Liver (tissue), 9 donors: ENCODE data around the gene ADAMTS2. TPM values are rescaled to one million over a fixed set of nuclear protein-coding genes. Genes with fewer than 3 reads are reported as not detected.

Source experiments
- DNase-seq: peaks from one replicate; pipeline ENCODE4 v3.0.0-alpha.2; 2017; ENCODE audit warnings: low spot score
- H3K27ac ChIP-seq, 2 donors: one replicate each; pipeline ENCODE4 v1.7.0; 2013; ENCODE audit warnings: inconsistent platforms in 2 of 2, low read length in 2 of 2, control low read depth in 1 of 2, low read depth in 1 of 2, mild to moderate bottlenecking in 1 of 2
- H3K27me3 ChIP-seq, 4 donors: one replicate each; pipeline versions ENCODE4 v1.6.1 to v1.7.0; 2013; ENCODE audit warnings: low read length in 3 of 4, inconsistent platforms in 1 of 4, mild to moderate bottlenecking in 1 of 4, moderate library complexity in 1 of 4; ENCODE audit not compliant: control insufficient read depth in 4 of 4, insufficient read depth in 4 of 4
- H3K36me3 ChIP-seq, 4 donors: one replicate each; pipeline versions ENCODE4 v1.6.1 to v1.7.0; 2013; ENCODE audit warnings: low read length in 3 of 4, mild to moderate bottlenecking in 3 of 4, low read depth in 1 of 4, moderate library complexity in 1 of 4; ENCODE audit not compliant: control insufficient read depth in 4 of 4, insufficient read depth in 3 of 4
- H3K4me1 ChIP-seq, 4 donors: one replicate each; pipeline versions ENCODE4 v1.6.1 to v1.7.0; 2013; ENCODE audit warnings: low read length in 3 of 4, mild to moderate bottlenecking in 3 of 4, moderate library complexity in 1 of 4; ENCODE audit not compliant: control insufficient read depth in 4 of 4, insufficient read depth in 4 of 4
- H3K4me3 ChIP-seq, 3 donors: one replicate each; pipeline versions ENCODE4 v1.6.1 to v1.7.0; 2013; ENCODE audit warnings: low read length in 3 of 3, control low read depth in 1 of 3, low read depth in 1 of 3, mild to moderate bottlenecking in 1 of 3
- H3K9ac ChIP-seq, 2 donors: one replicate each; pipeline ENCODE4 v1.7.0; 2013; ENCODE audit warnings: low read length in 2 of 2, mild to moderate bottlenecking in 2 of 2, moderate library complexity in 2 of 2, control low read depth in 1 of 2, low read depth in 1 of 2
- H3K9me3 ChIP-seq, 4 donors: one replicate each; pipeline versions ENCODE4 v1.6.1 to v1.7.0; 2013; ENCODE audit warnings: low read length in 3 of 4; ENCODE audit not compliant: control insufficient read depth in 4 of 4
- EGR1 ChIP-seq, 2 donors: IDR thresholded peaks; 2 replicates each; pipeline ENCODE4 v1.6.1; 2016 to 2018; ENCODE audit warnings: antibody characterized with exemption in 2 of 2, low read depth in 2 of 2
- FOXA1 ChIP-seq: IDR thresholded peaks from 2 replicates; pipeline ENCODE4 v1.6.1; 2016; ENCODE audit warnings: antibody characterized with exemption
- FOXA2 ChIP-seq: IDR thresholded peaks from 2 replicates; pipeline ENCODE4 v1.6.1; 2016; ENCODE audit warnings: antibody characterized with exemption
- GABPA ChIP-seq, 2 donors: IDR thresholded peaks in 1 of 2; conservative IDR thresholded peaks in 1 of 2; 2 replicates each; pipeline ENCODE4 v1.6.1; 2016; ENCODE audit warnings: antibody characterized with exemption in 2 of 2, mild to moderate bottlenecking in 1 of 2, moderate library complexity in 1 of 2
- HNF4A ChIP-seq, 2 donors: conservative IDR thresholded peaks; 2 replicates each; pipeline ENCODE4 v1.6.1; 2016; ENCODE audit warnings: antibody characterized with exemption in 2 of 2, mild to moderate bottlenecking in 2 of 2
- HNF4G ChIP-seq: IDR thresholded peaks from 2 replicates; pipeline ENCODE4 v1.6.1; 2016; ENCODE audit warnings: antibody characterized with exemption
- JUND ChIP-seq, 2 donors: IDR thresholded peaks; 2 replicates each; pipeline ENCODE4 v1.6.1; 2016; ENCODE audit warnings: antibody characterized with exemption in 2 of 2
- NR2F2 ChIP-seq: IDR thresholded peaks from 2 replicates; pipeline ENCODE4 v1.6.1; 2016; ENCODE audit warnings: antibody characterized with exemption
- RAD21 ChIP-seq, 2 donors: IDR thresholded peaks; 2 replicates each; pipeline ENCODE4 v1.6.1; 2016; ENCODE audit warnings: antibody characterized with exemption in 2 of 2, mild to moderate bottlenecking in 2 of 2
- RXRA ChIP-seq, 2 donors: IDR thresholded peaks; 2 replicates each; pipeline ENCODE4 v1.6.1; 2017 to 2018; ENCODE audit warnings: antibody characterized with exemption in 2 of 2, mild to moderate bottlenecking in 1 of 2
- SP1 ChIP-seq: IDR thresholded peaks from 2 replicates; pipeline ENCODE4 v1.6.1; 2018; ENCODE audit warnings: antibody characterized with exemption, mild to moderate bottlenecking
- TAF1 ChIP-seq: conservative IDR thresholded peaks from 2 replicates; pipeline ENCODE4 v1.6.1; 2016; ENCODE audit warnings: antibody characterized with exemption, mild to moderate bottlenecking
- YY1 ChIP-seq: IDR thresholded peaks from 2 replicates; pipeline ENCODE4 v1.6.1; 2016; ENCODE audit warnings: antibody characterized with exemption, mild to moderate bottlenecking
- WGBS: extraction: QIAGEN DNeasy Blood & Tissue Kit; methylation state at CpG from one replicate; pipeline ENCODE4 v1.1.7; 2013; 5-methylcytosine and 5-hydroxymethylcytosine counted together
- polyA plus RNA-seq, 2 donors: library from polyadenylated mRNA; stranded (reverse) in 1 of 2; unstranded in 1 of 2; fragments of 200-250 nt in 1 of 2; fragments of >200 nt in 1 of 2; fragmentation: Nextera tagmentation in 1 of 2; extraction: Ambion mirVana in 1 of 2; gene quantifications; one replicate each; pipeline versions ENCODE4 v1.2.1 to v1.2.3, GENCODE V29; 2013 to 2015
- total RNA-seq, 2 donors: library from RNA; depleted of rRNA; stranded (reverse); fragments of >200 nt; gene quantifications; one replicate each; pipeline ENCODE4 v1.2.3, GENCODE V29; 2014
- TF ChIP-seq, protein P1 (sequence below): IDR thresholded peaks from 2 replicates; pipeline ENCODE4 v1.6.1; 2016; ENCODE audit warnings: antibody characterized with exemption
- TF ChIP-seq, protein P2 (sequence below): IDR thresholded peaks from 2 replicates; pipeline ENCODE4 v1.6.1; 2016; ENCODE audit warnings: antibody characterized with exemption
- TF ChIP-seq, protein P3 (sequence below): fragments of 150-350 bp; IDR thresholded peaks from 2 replicates; pipeline ENCODE4 v1.5.1; 2017; ENCODE audit warnings: improper control_type of control experiment, low read depth, low read length; ENCODE audit not compliant: missing input control
- TF ChIP-seq, protein P4 (sequence below): IDR thresholded peaks from 2 replicates; pipeline ENCODE4 v1.6.1; 2016; ENCODE audit warnings: antibody characterized with exemption, mild to moderate bottlenecking
- TF ChIP-seq, protein P5 (sequence below): IDR thresholded peaks from 2 replicates; pipeline ENCODE4 v1.6.1; 2016; ENCODE audit warnings: antibody characterized with exemption
- donor health status: healthy.
- donor health status: healthy.
- donor health status: healthy.
- donor health status: healthy.
- donor health status: healthy.

Gene ADAMTS2
- total and polyA plus RNA-seq, 4 donors = 2.7 to 24.3 (median 12.0) TPM

DNA sequence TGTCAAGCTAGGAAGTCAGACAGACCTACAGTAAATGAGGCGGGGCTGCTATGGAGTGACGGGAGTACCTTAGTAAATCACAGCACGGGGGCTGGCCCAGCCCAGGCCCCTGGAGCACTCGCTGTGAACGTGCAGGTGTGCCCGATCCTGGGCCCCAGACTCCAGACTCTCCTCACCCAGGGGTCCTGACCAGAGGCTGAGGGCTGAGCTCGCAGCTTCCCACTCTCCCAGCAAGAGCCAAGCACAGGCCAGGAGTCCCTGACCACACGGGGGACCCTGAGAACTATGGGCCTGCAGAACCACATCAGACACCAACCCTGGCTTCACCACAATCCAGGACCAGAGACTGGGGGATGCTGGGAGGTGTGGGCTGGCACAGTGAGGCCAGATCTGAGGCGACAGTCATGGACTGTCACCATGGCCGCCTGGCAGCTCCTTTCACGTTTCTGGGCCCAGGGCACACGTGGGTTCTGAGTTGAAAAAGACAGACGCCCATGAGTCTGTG lies 73.4 kb downstream of the ADAMTS2 start:
- no peaks in the 10 kb centered on the region for H3K36me3 ChIP-seq
- no peak overlapping the region for H3K4me3 ChIP-seq
- no peak overlapping the region for H3K9ac ChIP-seq
- WGBS = 86% methylated on average over 13 of the region's 13 CpGs
- H3K27me3 ChIP-seq = no peaks in the 10 kb centered on the region
- no peak for TF ChIP-seq RXRA (IDR thresholded peaks at IDR 0.05)
- no peak for TF ChIP-seq HNF4G
- TF ChIP-seq RAD21 (IDR thresholded peaks at IDR 0.05) = no peak
- TF ChIP-seq FOXA1 = no peak
- TF ChIP-seq HNF4A (conservative IDR thresholded peaks at IDR 0.05) = no peak
- TF ChIP-seq, protein P1, sequence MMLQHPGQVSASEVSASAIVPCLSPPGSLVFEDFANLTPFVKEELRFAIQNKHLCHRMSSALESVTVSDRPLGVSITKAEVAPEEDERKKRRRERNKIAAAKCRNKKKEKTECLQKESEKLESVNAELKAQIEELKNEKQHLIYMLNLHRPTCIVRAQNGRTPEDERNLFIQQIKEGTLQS = no peak
- no peak for TF ChIP-seq EGR1 (IDR thresholded peaks at IDR 0.05; ENCODE audit: low read depth in 2 of 2)
- TF ChIP-seq GABPA (IDR thresholded peaks at IDR 0.05 in 1 of 2, conservative IDR thresholded peaks at IDR 0.05 in 1 of 2) = no peak
- TF ChIP-seq JUND (IDR thresholded peaks at IDR 0.05) = no peak
- TF ChIP-seq, protein P2, sequence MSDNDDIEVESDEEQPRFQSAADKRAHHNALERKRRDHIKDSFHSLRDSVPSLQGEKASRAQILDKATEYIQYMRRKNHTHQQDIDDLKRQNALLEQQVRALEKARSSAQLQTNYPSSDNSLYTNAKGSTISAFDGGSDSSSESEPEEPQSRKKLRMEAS = no peak
- TF ChIP-seq FOXA2 = no peak
- TF ChIP-seq NR2F2 = no peak
- no peak for TF ChIP-seq TAF1
- TF ChIP-seq, protein P3, sequence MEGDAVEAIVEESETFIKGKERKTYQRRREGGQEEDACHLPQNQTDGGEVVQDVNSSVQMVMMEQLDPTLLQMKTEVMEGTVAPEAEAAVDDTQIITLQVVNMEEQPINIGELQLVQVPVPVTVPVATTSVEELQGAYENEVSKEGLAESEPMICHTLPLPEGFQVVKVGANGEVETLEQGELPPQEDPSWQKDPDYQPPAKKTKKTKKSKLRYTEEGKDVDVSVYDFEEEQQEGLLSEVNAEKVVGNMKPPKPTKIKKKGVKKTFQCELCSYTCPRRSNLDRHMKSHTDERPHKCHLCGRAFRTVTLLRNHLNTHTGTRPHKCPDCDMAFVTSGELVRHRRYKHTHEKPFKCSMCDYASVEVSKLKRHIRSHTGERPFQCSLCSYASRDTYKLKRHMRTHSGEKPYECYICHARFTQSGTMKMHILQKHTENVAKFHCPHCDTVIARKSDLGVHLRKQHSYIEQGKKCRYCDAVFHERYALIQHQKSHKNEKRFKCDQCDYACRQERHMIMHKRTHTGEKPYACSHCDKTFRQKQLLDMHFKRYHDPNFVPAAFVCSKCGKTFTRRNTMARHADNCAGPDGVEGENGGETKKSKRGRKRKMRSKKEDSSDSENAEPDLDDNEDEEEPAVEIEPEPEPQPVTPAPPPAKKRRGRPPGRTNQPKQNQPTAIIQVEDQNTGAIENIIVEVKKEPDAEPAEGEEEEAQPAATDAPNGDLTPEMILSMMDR = no peak
- TF ChIP-seq, protein P4, sequence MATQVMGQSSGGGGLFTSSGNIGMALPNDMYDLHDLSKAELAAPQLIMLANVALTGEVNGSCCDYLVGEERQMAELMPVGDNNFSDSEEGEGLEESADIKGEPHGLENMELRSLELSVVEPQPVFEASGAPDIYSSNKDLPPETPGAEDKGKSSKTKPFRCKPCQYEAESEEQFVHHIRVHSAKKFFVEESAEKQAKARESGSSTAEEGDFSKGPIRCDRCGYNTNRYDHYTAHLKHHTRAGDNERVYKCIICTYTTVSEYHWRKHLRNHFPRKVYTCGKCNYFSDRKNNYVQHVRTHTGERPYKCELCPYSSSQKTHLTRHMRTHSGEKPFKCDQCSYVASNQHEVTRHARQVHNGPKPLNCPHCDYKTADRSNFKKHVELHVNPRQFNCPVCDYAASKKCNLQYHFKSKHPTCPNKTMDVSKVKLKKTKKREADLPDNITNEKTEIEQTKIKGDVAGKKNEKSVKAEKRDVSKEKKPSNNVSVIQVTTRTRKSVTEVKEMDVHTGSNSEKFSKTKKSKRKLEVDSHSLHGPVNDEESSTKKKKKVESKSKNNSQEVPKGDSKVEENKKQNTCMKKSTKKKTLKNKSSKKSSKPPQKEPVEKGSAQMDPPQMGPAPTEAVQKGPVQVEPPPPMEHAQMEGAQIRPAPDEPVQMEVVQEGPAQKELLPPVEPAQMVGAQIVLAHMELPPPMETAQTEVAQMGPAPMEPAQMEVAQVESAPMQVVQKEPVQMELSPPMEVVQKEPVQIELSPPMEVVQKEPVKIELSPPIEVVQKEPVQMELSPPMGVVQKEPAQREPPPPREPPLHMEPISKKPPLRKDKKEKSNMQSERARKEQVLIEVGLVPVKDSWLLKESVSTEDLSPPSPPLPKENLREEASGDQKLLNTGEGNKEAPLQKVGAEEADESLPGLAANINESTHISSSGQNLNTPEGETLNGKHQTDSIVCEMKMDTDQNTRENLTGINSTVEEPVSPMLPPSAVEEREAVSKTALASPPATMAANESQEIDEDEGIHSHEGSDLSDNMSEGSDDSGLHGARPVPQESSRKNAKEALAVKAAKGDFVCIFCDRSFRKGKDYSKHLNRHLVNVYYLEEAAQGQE = no peak
- H3K9me3 ChIP-seq = no peaks in the 10 kb centered on the region
- H3K4me1 ChIP-seq = no peaks in the 10 kb centered on the region
- DNase-seq = no peak
- H3K27ac ChIP-seq = no peak overlapping the region

DNA sequence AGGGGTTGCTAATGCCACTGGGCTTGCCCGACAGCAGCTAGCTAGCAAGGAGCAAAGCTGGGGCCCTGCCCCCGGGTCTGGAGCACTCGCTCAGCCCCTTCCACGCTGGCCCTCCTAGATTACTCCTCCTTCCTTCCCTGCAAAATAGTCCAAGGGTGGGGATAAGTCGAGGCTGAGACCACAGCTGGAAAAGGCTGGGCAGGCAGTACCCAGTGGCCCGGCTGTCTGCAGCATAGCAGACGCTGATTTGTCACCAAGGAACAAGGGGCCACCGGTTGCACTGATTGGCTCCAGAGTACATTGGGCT lies 73.9 kb downstream of the ADAMTS2 start:
- Histone ChIP-seq H3K4me3 (no peak overlapping the region), H3K9me3 (no peaks in the 10 kb centered on the region), H3K9ac (no peak overlapping the region), H3K4me1 (no peaks in the 10 kb centered on the region), H3K27ac (no peak overlapping the region), H3K36me3 (no peaks in the 10 kb centered on the region), H3K27me3 (no peaks in the 10 kb centered on the region)
- WGBS = 84% methylated on average over 8 of the region's 8 CpGs
- no peak for DNase-seq
- no peak for TF ChIP-seq YY1
- TF ChIP-seq GABPA (IDR thresholded peaks at IDR 0.05 in 1 of 2, conservative IDR thresholded peaks at IDR 0.05 in 1 of 2) = no peak
- TF ChIP-seq RAD21 (IDR thresholded peaks at IDR 0.05) = no peak
- TF ChIP-seq, protein P3 = no peak
- no peak for TF ChIP-seq SP1
- TF ChIP-seq, protein P1 = no peak
- TF ChIP-seq, protein P4 = no peak
- TF ChIP-seq NR2F2 = no peak
- TF ChIP-seq FOXA1 = no peak
- TF ChIP-seq, protein P5, sequence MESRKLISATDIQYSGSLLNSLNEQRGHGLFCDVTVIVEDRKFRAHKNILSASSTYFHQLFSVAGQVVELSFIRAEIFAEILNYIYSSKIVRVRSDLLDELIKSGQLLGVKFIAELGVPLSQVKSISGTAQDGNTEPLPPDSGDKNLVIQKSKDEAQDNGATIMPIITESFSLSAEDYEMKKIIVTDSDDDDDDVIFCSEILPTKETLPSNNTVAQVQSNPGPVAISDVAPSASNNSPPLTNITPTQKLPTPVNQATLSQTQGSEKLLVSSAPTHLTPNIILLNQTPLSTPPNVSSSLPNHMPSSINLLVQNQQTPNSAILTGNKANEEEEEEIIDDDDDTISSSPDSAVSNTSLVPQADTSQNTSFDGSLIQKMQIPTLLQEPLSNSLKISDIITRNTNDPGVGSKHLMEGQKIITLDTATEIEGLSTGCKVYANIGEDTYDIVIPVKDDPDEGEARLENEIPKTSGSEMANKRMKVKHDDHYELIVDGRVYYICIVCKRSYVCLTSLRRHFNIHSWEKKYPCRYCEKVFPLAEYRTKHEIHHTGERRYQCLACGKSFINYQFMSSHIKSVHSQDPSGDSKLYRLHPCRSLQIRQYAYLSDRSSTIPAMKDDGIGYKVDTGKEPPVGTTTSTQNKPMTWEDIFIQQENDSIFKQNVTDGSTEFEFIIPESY = no peak
- TF ChIP-seq JUND (IDR thresholded peaks at IDR 0.05) = no peak
- no peak for TF ChIP-seq FOXA2
- no peak for TF ChIP-seq HNF4G
- TF ChIP-seq EGR1 (IDR thresholded peaks at IDR 0.05; ENCODE audit: low read depth in 2 of 2) = no peak
